MM.1S (cell line): ENCODE measurements around the gene MUC4.
"Not testable (repeated sequence)": the region's sequence is repeated elsewhere in the genome, so short reads cannot be mapped to it uniquely, and the experiment has no call there.

Experiments used
- EZH2 ChIP-seq: fragments of 300-600 bp; sonication (generic); optimal IDR thresholded peaks from 2 replicates; pipeline ENCODE3; 2017; ENCODE audit warnings: low read depth, mild to moderate bottlenecking, antibody characterized with exemption, low read length, mixed read lengths
- EZH2phosphoT487 ChIP-seq: fragments of 300-600 bp; sonication (generic); IDR thresholded peaks from 2 replicates; pipeline ENCODE4 v1.6.1; 2018; ENCODE audit warnings: antibody characterized with exemption, low read length
- TF ChIP-seq, protein P1 (sequence below): fragments of 300-600 bp; sonication (generic); IDR thresholded peaks from 2 replicates; pipeline ENCODE4 v1.5.1; 2016; ENCODE audit warnings: antibody characterized with exemption, low read length, mixed read lengths

DNA sequence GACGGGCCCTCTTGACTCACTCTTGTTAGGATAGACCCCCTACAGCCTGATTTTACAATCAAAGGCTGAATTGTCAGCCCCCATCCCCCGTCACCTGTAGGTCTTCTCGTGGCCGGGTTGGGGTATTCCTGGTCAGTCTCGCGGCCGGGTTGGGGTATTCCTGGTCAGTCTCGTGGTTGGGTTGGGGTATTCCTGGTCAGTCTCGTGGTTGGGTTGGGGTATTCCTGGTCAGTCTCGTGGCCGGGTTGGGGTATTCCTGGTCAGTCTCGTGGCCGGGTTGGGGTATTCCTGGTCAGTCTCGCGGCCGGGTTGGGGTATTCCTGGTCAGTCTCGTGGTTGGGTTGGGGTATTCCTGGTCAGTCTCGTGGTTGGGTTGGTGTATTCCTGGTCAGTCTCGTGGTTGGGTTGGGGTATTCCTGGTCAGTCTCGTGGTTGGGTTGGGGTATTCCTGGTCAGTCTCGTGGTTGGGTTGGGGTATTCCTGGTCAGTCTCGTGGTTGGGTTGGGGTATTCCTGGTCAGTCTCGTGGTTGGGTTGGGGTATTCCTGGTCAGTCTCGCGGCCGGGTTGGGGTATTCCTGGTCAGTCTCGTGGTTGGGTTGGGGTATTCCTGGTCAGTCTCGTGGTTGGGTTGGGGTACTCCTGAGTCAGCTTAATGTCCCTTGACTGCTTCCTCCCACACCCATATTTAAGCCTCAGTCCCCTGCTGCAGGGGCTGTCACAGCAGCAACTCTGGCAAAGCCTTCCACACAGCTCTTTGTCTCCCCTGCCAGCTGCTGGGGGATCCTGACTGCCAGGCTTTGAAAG lies 40.7 kb downstream of the MUC4 start:
- TF ChIP-seq, protein P1, sequence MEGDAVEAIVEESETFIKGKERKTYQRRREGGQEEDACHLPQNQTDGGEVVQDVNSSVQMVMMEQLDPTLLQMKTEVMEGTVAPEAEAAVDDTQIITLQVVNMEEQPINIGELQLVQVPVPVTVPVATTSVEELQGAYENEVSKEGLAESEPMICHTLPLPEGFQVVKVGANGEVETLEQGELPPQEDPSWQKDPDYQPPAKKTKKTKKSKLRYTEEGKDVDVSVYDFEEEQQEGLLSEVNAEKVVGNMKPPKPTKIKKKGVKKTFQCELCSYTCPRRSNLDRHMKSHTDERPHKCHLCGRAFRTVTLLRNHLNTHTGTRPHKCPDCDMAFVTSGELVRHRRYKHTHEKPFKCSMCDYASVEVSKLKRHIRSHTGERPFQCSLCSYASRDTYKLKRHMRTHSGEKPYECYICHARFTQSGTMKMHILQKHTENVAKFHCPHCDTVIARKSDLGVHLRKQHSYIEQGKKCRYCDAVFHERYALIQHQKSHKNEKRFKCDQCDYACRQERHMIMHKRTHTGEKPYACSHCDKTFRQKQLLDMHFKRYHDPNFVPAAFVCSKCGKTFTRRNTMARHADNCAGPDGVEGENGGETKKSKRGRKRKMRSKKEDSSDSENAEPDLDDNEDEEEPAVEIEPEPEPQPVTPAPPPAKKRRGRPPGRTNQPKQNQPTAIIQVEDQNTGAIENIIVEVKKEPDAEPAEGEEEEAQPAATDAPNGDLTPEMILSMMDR = not testable (repeated sequence)
- TF ChIP-seq EZH2phosphoT487, EZH2: not testable (repeated sequence)
